Endothelial cell (in vitro differentiated cells): Measurements from ENCODE around the gene CNKSR1. TPM values are rescaled to one million over a fixed set of nuclear protein-coding genes. Genes with fewer than 3 reads are reported as not detected.

Source experiments
- DNase-seq: peaks from one replicate; pipeline ENCODE4 v3.0.0; 2021; ENCODE audit warnings: low spot score
- H3K27ac Mint-ChIP-seq: one replicate; pipeline ENCODE4 v1.8.0; 2021; ENCODE audit warnings: mixed read lengths, inconsistent platforms; ENCODE audit not compliant: unreplicated experiment
- H3K27me3 Mint-ChIP-seq: one replicate; pipeline ENCODE4 v1.8.0; 2021; ENCODE audit warnings: mild to moderate bottlenecking, moderate library complexity, mixed read lengths, inconsistent platforms; ENCODE audit not compliant: unreplicated experiment
- H3K36me3 Mint-ChIP-seq: one replicate; pipeline ENCODE4 v1.8.0; 2021; ENCODE audit warnings: mild to moderate bottlenecking, low read depth, mixed read lengths, inconsistent platforms; ENCODE audit not compliant: unreplicated experiment
- H3K4me1 Mint-ChIP-seq: one replicate; pipeline ENCODE4 v1.8.0; 2021; ENCODE audit warnings: mild to moderate bottlenecking, mixed read lengths, inconsistent platforms; ENCODE audit not compliant: unreplicated experiment
- H3K4me3 Mint-ChIP-seq: one replicate; pipeline ENCODE4 v1.8.0; 2021; ENCODE audit warnings: mild to moderate bottlenecking, mixed read lengths, inconsistent platforms; ENCODE audit not compliant: unreplicated experiment
- H3K9me3 Mint-ChIP-seq: one replicate; pipeline ENCODE4 v1.8.0; 2021; ENCODE audit warnings: mixed read lengths, inconsistent platforms; ENCODE audit not compliant: unreplicated experiment
- CTCF ChIP-seq: fragments of 200-600 bp; sonication (generic); IDR thresholded peaks from one replicate; pipeline ENCODE4 v1.5.0; 2021; ENCODE audit warnings: antibody characterized with exemption; ENCODE audit not compliant: unreplicated experiment
- total RNA-seq: library from RNA; stranded (reverse); fragmentation: NEBNext Ultra II Directional; extraction: Animal tissue kit (Norgen Biotek cat#: 25700); gene quantifications from one replicate; pipeline ENCODE4 v1.2.1, GENCODE V29; 2021; ENCODE audit not compliant: unreplicated experiment

The CNKSR1 gene
- total RNA-seq, 1 donor from 2014 or later: 10.0 TPM

- Mint-ChIP-seq H3K27ac (no peak overlapping the region), H3K9me3 (no peaks in the 10 kb centered on the region), H3K27me3 (peaks cover 28% of the 10 kb centered on the region), H3K4me1 (peaks cover 43% of the 10 kb centered on the region), H3K4me3 (peak overlapping the region; percentile 83), H3K36me3 (peaks cover 3% of the 10 kb centered on the region)
- DNase-seq: peak; percentile 78
- TF ChIP-seq CTCF: peak; percentile 80
Measured at GRCh38 chr1:26164036-26164860, 13.0 kb upstream of the CNKSR1 start.

GRCh38 chr1:26164861-26165842 is 12.1 kb upstream of the CNKSR1 start:
- H3K4me3 Mint-ChIP-seq: peak overlapping the region; percentile 83
- H3K36me3 Mint-ChIP-seq: peaks cover 3% of the 10 kb centered on the region
- no peaks in the 10 kb centered on the region for H3K9me3 Mint-ChIP-seq
- TF ChIP-seq CTCF: no peak
- peaks cover 37% of the 10 kb centered on the region for H3K4me1 Mint-ChIP-seq
- H3K27ac Mint-ChIP-seq: peak overlapping the region; percentile 52
- DNase-seq: no peak
- H3K27me3 Mint-ChIP-seq: peaks cover 23% of the 10 kb centered on the region

- no peak for TF ChIP-seq CTCF
- Mint-ChIP-seq H3K4me1 (peaks cover 31% of the 10 kb centered on the region), H3K27me3 (peaks cover 23% of the 10 kb centered on the region), H3K9me3 (no peaks in the 10 kb centered on the region), H3K4me3 (no peak overlapping the region), H3K27ac (no peak overlapping the region), H3K36me3 (peaks cover 3% of the 10 kb centered on the region)
- no peak for DNase-seq
Measured at GRCh38 chr1:26166719-26167281, 10.5 kb upstream of the CNKSR1 start.

- TF ChIP-seq CTCF: no peak
- peaks cover 25% of the 10 kb centered on the region for H3K4me1 Mint-ChIP-seq
- peaks cover 1% of the 10 kb centered on the region for H3K36me3 Mint-ChIP-seq
- no peak for DNase-seq
- peak within 1 kb of the TSS; percentile 89 for H3K4me3 Mint-ChIP-seq
- peaks cover 20% of the 10 kb centered on the region for H3K27me3 Mint-ChIP-seq
- no peak within 1 kb of the TSS for H3K27ac Mint-ChIP-seq
- no peaks in the 10 kb centered on the region for H3K9me3 Mint-ChIP-seq
Measured at GRCh38 chr1:26168410-26169197, 8.7 kb upstream of the CNKSR1 start, which contains the start of gene C1orf232. C1orf232 (minus strand) TSS chr1:26168963; CDS start chr1:26168499, 464 bp downstream.
